HUES6 (cell line): ENCODE results near the gene HYCC1.
"Not testable (repeated sequence)": the region's sequence is repeated elsewhere in the genome, so short reads cannot be mapped to it uniquely, and the experiment has no call there.

Experiments used
- H3K27ac ChIP-seq: 2 replicates; pipeline ENCODE4 v1.7.0; 2013; ENCODE audit warnings: low read depth, mild to moderate bottlenecking, low read length, inconsistent platforms
- H3K27me3 ChIP-seq: 2 replicates; pipeline ENCODE4 v1.6.1; 2013; ENCODE audit warnings: low read length; ENCODE audit not compliant: control insufficient read depth, insufficient read depth
- H3K36me3 ChIP-seq: 2 replicates; pipeline ENCODE4 v1.6.1; 2013; ENCODE audit warnings: low read length; ENCODE audit not compliant: control insufficient read depth, insufficient read depth
- H3K4me1 ChIP-seq: 2 replicates; pipeline ENCODE4 v1.6.1; 2013; ENCODE audit warnings: low read length; ENCODE audit not compliant: control insufficient read depth, insufficient read depth
- H3K4me3 ChIP-seq: 2 replicates; pipeline ENCODE4 v1.5.1; 2013; ENCODE audit warnings: low read depth, low read length
- H3K9ac ChIP-seq: one replicate; pipeline ENCODE4 v1.6.1; 2013; ENCODE audit warnings: mild to moderate bottlenecking, low read length
- H3K9me3 ChIP-seq: 2 replicates; pipeline ENCODE4 v1.6.1; 2013; ENCODE audit warnings: low read depth, low read length; ENCODE audit not compliant: control insufficient read depth, insufficient read depth

Gene HYCC1

GRCh38 chr7:23013715-23014649 lies at the start of gene HYCC1:
Gene HYCC1 (minus strand): TSS chr7:23014130. CDS start chr7:22991111, 23,019 bp downstream.
- Histone ChIP-seq H3K4me1 (peaks cover 44% of the 10 kb centered on the region), H3K9ac (peak within 1 kb of the TSS; percentile 86), H3K27ac (peak within 1 kb of the TSS; percentile 5; the same call in 1 of the 2 replicates), H3K36me3 (no peaks in the 10 kb centered on the region), H3K9me3 (no peaks in the 10 kb centered on the region), H3K27me3 (no peaks in the 10 kb centered on the region), H3K4me3 (peak within 1 kb of the TSS; percentile 79)

GRCh38 chr7:23062452-23062851 lies 48.5 kb upstream of the HYCC1 start:
- Histone ChIP-seq H3K27me3 (no peaks in the 10 kb centered on the region), H3K9ac (no peak overlapping the region), H3K9me3 (no peaks in the 10 kb centered on the region), H3K36me3 (no peaks in the 10 kb centered on the region), H3K4me3 (no peak overlapping the region), H3K27ac (no peak overlapping the region), H3K4me1 (peaks cover 9% of the 10 kb centered on the region)

- Histone ChIP-seq H3K36me3 (no peaks in the 10 kb centered on the region), H3K27ac (no peak overlapping the region), H3K9me3 (no peaks in the 10 kb centered on the region), H3K4me1 (peaks cover 2% of the 10 kb centered on the region; the same call in 1 of the 2 replicates), H3K27me3 (no peaks in the 10 kb centered on the region), H3K9ac (no peak overlapping the region), H3K4me3 (no peak overlapping the region)
Measured at GRCh38 chr7:23061327-23061726, 47.4 kb upstream of the HYCC1 start.

GRCh38 chr7:23058408-23059096 lies 44.6 kb upstream of the HYCC1 start:
- peaks cover 2% of the 10 kb centered on the region; the same call in 1 of the 2 replicates for H3K4me1 ChIP-seq
- H3K4me3 ChIP-seq: no peak overlapping the region
- no peaks in the 10 kb centered on the region for H3K27me3 ChIP-seq
- no peaks in the 10 kb centered on the region for H3K36me3 ChIP-seq
- H3K9me3 ChIP-seq: no peaks in the 10 kb centered on the region
- no peak overlapping the region for H3K27ac ChIP-seq
- no peak overlapping the region for H3K9ac ChIP-seq

GRCh38 chr7:23055582-23056178 lies 41.8 kb upstream of the HYCC1 start:
- Histone ChIP-seq H3K9ac (no peak overlapping the region), H3K9me3 (no peaks in the 10 kb centered on the region), H3K4me3 (no peak overlapping the region), H3K4me1 (no peaks in the 10 kb centered on the region), H3K36me3 (no peaks in the 10 kb centered on the region), H3K27ac (no peak overlapping the region), H3K27me3 (no peaks in the 10 kb centered on the region)

- H3K4me1 ChIP-seq, H3K4me3 ChIP-seq, H3K36me3 ChIP-seq, H3K9ac ChIP-seq, H3K9me3 ChIP-seq, H3K27me3 ChIP-seq, H3K27ac ChIP-seq: not testable (repeated sequence)
Measured at GRCh38 chr7:23051124-23051485, 37.2 kb upstream of the HYCC1 start.

GRCh38 chr7:23046336-23046735 lies 32.4 kb upstream of the HYCC1 start:
- not testable (repeated sequence) for H3K36me3 ChIP-seq, H3K9ac ChIP-seq, H3K27ac ChIP-seq, H3K4me3 ChIP-seq, H3K27me3 ChIP-seq, H3K4me1 ChIP-seq
- H3K9me3 ChIP-seq: peaks cover 15% of the 10 kb centered on the region

GRCh38 chr7:23045086-23045485 lies 31.2 kb upstream of the HYCC1 start:
- not testable (repeated sequence) for H3K27ac ChIP-seq, H3K4me3 ChIP-seq, H3K27me3 ChIP-seq, H3K36me3 ChIP-seq, H3K9ac ChIP-seq, H3K4me1 ChIP-seq
- peaks cover 15% of the 10 kb centered on the region for H3K9me3 ChIP-seq

- Histone ChIP-seq H3K9me3 (peaks cover 15% of the 10 kb centered on the region), H3K27ac (no peak overlapping the region), H3K27me3 (no peaks in the 10 kb centered on the region), H3K4me1 (no peaks in the 10 kb centered on the region), H3K9ac (no peak overlapping the region), H3K36me3 (no peaks in the 10 kb centered on the region), H3K4me3 (no peak overlapping the region)
Measured at GRCh38 chr7:23044581-23044980, 30.7 kb upstream of the HYCC1 start.

GRCh38 chr7:23043441-23043840 lies 29.5 kb upstream of the HYCC1 start:
- H3K9ac ChIP-seq: no peak overlapping the region
- no peaks in the 10 kb centered on the region for H3K36me3 ChIP-seq
- H3K9me3 ChIP-seq: peaks cover 14% of the 10 kb centered on the region
- no peak overlapping the region for H3K4me3 ChIP-seq
- no peaks in the 10 kb centered on the region for H3K4me1 ChIP-seq
- H3K27me3 ChIP-seq: no peaks in the 10 kb centered on the region
- H3K27ac ChIP-seq: no peak overlapping the region

- H3K4me1 ChIP-seq, H3K27ac ChIP-seq, H3K27me3 ChIP-seq, H3K9me3 ChIP-seq, H3K4me3 ChIP-seq, H3K36me3 ChIP-seq, H3K9ac ChIP-seq: not testable (repeated sequence)
Measured at GRCh38 chr7:23039674-23040073, 25.7 kb upstream of the HYCC1 start.
